Activated CD4-positive, alpha-beta memory T cell treated with anti-CD3 and anti-CD28 coated beads for 36 hours (primary cell): ENCODE results near the gene ZFYVE27. TPM values are rescaled to one million over a fixed set of nuclear protein-coding genes. Genes with fewer than 3 reads are reported as not detected.
A peak's percentile ranks its signal among the peaks of the same experiment; 100 is the strongest.

ENCODE experiments used
- CTCF ChIA-PET: fragments of 350-600 bp; sonication (Branson Sonifier 250); formaldehyde crosslinking; loops from one replicate; lab custom pipeline; 2021; ENCODE audit warnings: antibody characterized with exemption, inconsistent platforms; lab: Charles Lee
- POLR2A ChIA-PET: fragments of 350-600 bp; sonication (Branson Sonifier 250); formaldehyde crosslinking; loops from one replicate; lab custom pipeline; 2021; ENCODE audit warnings: antibody characterized with exemption; lab: Charles Lee
- DNase-seq: peaks from one replicate; pipeline ENCODE4 v3.0.0-alpha.2; 2020
- H3K27ac Mint-ChIP-seq: one replicate; pipeline ENCODE4 v1.8.0; 2021; ENCODE audit warnings: mixed read lengths
- H3K27me3 Mint-ChIP-seq: one replicate; pipeline ENCODE4 v1.8.0; 2021; ENCODE audit warnings: mixed read lengths
- H3K36me3 Mint-ChIP-seq: one replicate; pipeline ENCODE4 v1.8.0; 2021; ENCODE audit warnings: mixed read lengths
- H3K4me1 Mint-ChIP-seq: one replicate; pipeline ENCODE4 v1.8.0; 2021; ENCODE audit warnings: low read depth, mixed read lengths
- H3K4me3 Mint-ChIP-seq: one replicate; pipeline ENCODE4 v1.8.0; 2021; ENCODE audit warnings: mild to moderate bottlenecking, mixed read lengths
- H3K9me3 Mint-ChIP-seq: one replicate; pipeline ENCODE4 v1.8.0; 2021; ENCODE audit warnings: mixed read lengths
- intact Hi-C: fragments of 100-400 bp; cut with micrococcal nuclease; formaldehyde crosslinking; loops from one replicate; pipeline ENCODE4 v1.15.1; 2023
- total RNA-seq, 2 experiments: library from RNA; stranded (reverse); gene quantifications; one replicate each; pipeline ENCODE4 v1.2.3, GENCODE V29; 2021

ZFYVE27 gene
- total RNA-seq, 2 experiments from 2014 or later, result 20.9 to 22.8 TPM

- ChIA-PET CTCF (no interaction called here), POLR2A (interaction anchor here (0.6 kb wide), 1 partner anchor 1220 kb away, joined by 4 read pairs; no protein-coding TSS in a partner anchor)
- peaks cover 11% of the 10 kb centered on the region for H3K27me3 Mint-ChIP-seq
- no peaks in the 10 kb centered on the region for H3K4me1 Mint-ChIP-seq
- H3K9me3 Mint-ChIP-seq, result no peaks in the 10 kb centered on the region
- peaks cover 8% of the 10 kb centered on the region for H3K36me3 Mint-ChIP-seq
- no peak overlapping the region for H3K4me3 Mint-ChIP-seq
- no peak overlapping the region for H3K27ac Mint-ChIP-seq
- intact Hi-C loops, result no loop called here
- DNase-seq, result no peak
Measured at GRCh38 chr10:97765201-97765600, 28.3 kb downstream of the ZFYVE27 start.

- Mint-ChIP-seq H3K4me1 (peaks cover 7% of the 10 kb centered on the region), H3K27ac (no peak overlapping the region), H3K4me3 (no peak overlapping the region), H3K36me3 (peaks cover 5% of the 10 kb centered on the region), H3K9me3 (no peaks in the 10 kb centered on the region), H3K27me3 (peaks cover 22% of the 10 kb centered on the region)
- intact Hi-C loops, result no loop called here
- ChIA-PET POLR2A (no interaction called here), CTCF (interaction anchor here (1.0 to 1.8 kb wide), 2 partner anchors 26 to 103 kb away, joined by 3 to 7 read pairs; no protein-coding TSS in a partner anchor)
- DNase-seq, result no peak
Measured at GRCh38 chr10:97766106-97766810, 29.3 kb downstream of the ZFYVE27 start.

- H3K4me1 Mint-ChIP-seq, result peaks cover 12% of the 10 kb centered on the region
- DNase-seq, result no peak
- CTCF ChIA-PET, result interaction anchor here (1.0 to 1.8 kb wide), 2 partner anchors 25 to 102 kb away, joined by 3 to 7 read pairs; no protein-coding TSS in a partner anchor
Measured at GRCh38 chr10:97766996-97767924, 30.3 kb downstream of the ZFYVE27 start.

GRCh38 chr10:97768322-97769315, 31.7 kb downstream of the ZFYVE27 start:
- CTCF ChIA-PET, result interaction anchor here (0.7 to 1.5 kb wide), 2 partner anchors 22 to 24 kb away, joined by 3 read pairs; no protein-coding TSS in a partner anchor
- Mint-ChIP-seq H3K4me3 (no peak overlapping the region), H3K9me3 (no peaks in the 10 kb centered on the region), H3K27me3 (peaks cover 32% of the 10 kb centered on the region), H3K27ac (no peak overlapping the region), H3K36me3 (no peaks in the 10 kb centered on the region), H3K4me1 (peaks cover 12% of the 10 kb centered on the region)
- intact Hi-C loops, result no loop called here
- POLR2A ChIA-PET, result no interaction called here
- no peak for DNase-seq

More at GRCh38 chr10:97766996-97767924, 30.3 kb downstream of the ZFYVE27 start:
- Mint-ChIP-seq H3K36me3 (no peaks in the 10 kb centered on the region), H3K27me3 (peaks cover 27% of the 10 kb centered on the region), H3K9me3 (no peaks in the 10 kb centered on the region), H3K27ac (no peak overlapping the region), H3K4me3 (no peak overlapping the region)
- intact Hi-C loops, result no loop called here
- POLR2A ChIA-PET, result no interaction called here

- DNase-seq, result no peak
- H3K4me1 Mint-ChIP-seq, result peaks cover 12% of the 10 kb centered on the region
- H3K9me3 Mint-ChIP-seq, result no peaks in the 10 kb centered on the region
- H3K4me3 Mint-ChIP-seq, result no peak overlapping the region
- no peaks in the 10 kb centered on the region for H3K36me3 Mint-ChIP-seq
- peaks cover 32% of the 10 kb centered on the region for H3K27me3 Mint-ChIP-seq
- no peak overlapping the region for H3K27ac Mint-ChIP-seq
- ChIA-PET POLR2A (no interaction called here), CTCF (interaction anchor here (0.6 to 1.5 kb wide), 3 partner anchors 22 to 99 kb away, joined by 3 read pairs; no protein-coding TSS in a partner anchor)
- intact Hi-C loops, result no loop called here
Measured at GRCh38 chr10:97770255-97770654, 33.3 kb downstream of the ZFYVE27 start.

GRCh38 chr10:97771055-97771891, 34.3 kb downstream of the ZFYVE27 start:
- H3K4me3 Mint-ChIP-seq, result peak overlapping the region; percentile 35
- H3K27me3 Mint-ChIP-seq, result peaks cover 32% of the 10 kb centered on the region
- POLR2A ChIA-PET, result no interaction called here
- intact Hi-C loops, result no loop called here
- CTCF ChIA-PET, result interaction anchor here (1.0 kb wide), 1 partner anchor 28 kb away, joined by 3 read pairs; no protein-coding TSS in a partner anchor
- no peaks in the 10 kb centered on the region for H3K9me3 Mint-ChIP-seq
- no peak for DNase-seq
- no peaks in the 10 kb centered on the region for H3K36me3 Mint-ChIP-seq
- H3K4me1 Mint-ChIP-seq, result peaks cover 12% of the 10 kb centered on the region
- H3K27ac Mint-ChIP-seq, result no peak overlapping the region

GRCh38 chr10:97771913-97772823, 35.2 kb downstream of the ZFYVE27 start, which contains the start of gene SFRP5:
SFRP5 (minus strand) TSS chr10:97771999; CDS start chr10:97771833, 166 bp downstream.
- H3K4me3 Mint-ChIP-seq, result peak within 1 kb of the TSS; percentile 35
- H3K27me3 Mint-ChIP-seq, result peaks cover 32% of the 10 kb centered on the region
- ChIA-PET POLR2A (no interaction called here), CTCF (interaction anchor here (0.7 to 1.5 kb wide), 4 partner anchors 11 to 28 kb away, joined by 3 read pairs; no protein-coding TSS in a partner anchor)
- H3K9me3 Mint-ChIP-seq, result no peaks in the 10 kb centered on the region
- H3K4me1 Mint-ChIP-seq, result peaks cover 12% of the 10 kb centered on the region
- H3K27ac Mint-ChIP-seq, result no peak within 1 kb of the TSS
- intact Hi-C loops, result no loop called here
- DNase-seq, result no peak
- H3K36me3 Mint-ChIP-seq, result no peaks in the 10 kb centered on the region

- no peaks in the 10 kb centered on the region for H3K36me3 Mint-ChIP-seq
- no peak overlapping the region for H3K27ac Mint-ChIP-seq
- peaks cover 28% of the 10 kb centered on the region for H3K27me3 Mint-ChIP-seq
- CTCF ChIA-PET, result interaction anchor here (0.8 to 1.5 kb wide), 2 partner anchors 19 to 23 kb away, joined by 3 read pairs; no protein-coding TSS in a partner anchor
- no peak overlapping the region for H3K4me3 Mint-ChIP-seq
- POLR2A ChIA-PET, result no interaction called here
- peaks cover 12% of the 10 kb centered on the region for H3K4me1 Mint-ChIP-seq
- DNase-seq, result no peak
- intact Hi-C loops, result no loop called here
- no peaks in the 10 kb centered on the region for H3K9me3 Mint-ChIP-seq
Measured at GRCh38 chr10:97773096-97773495, 36.2 kb downstream of the ZFYVE27 start.

- Mint-ChIP-seq H3K27ac (no peak overlapping the region), H3K4me3 (no peak overlapping the region), H3K4me1 (peaks cover 12% of the 10 kb centered on the region), H3K9me3 (no peaks in the 10 kb centered on the region), H3K27me3 (peaks cover 24% of the 10 kb centered on the region), H3K36me3 (no peaks in the 10 kb centered on the region)
- CTCF ChIA-PET, result interaction anchor here (1.0 to 1.8 kb wide), 2 partner anchors 73 to 79 kb away, joined by 3 to 4 read pairs; no protein-coding TSS in a partner anchor
- DNase-seq, result no peak
- POLR2A ChIA-PET, result no interaction called here
- intact Hi-C loops, result no loop called here
Measured at GRCh38 chr10:97774811-97775294, 37.9 kb downstream of the ZFYVE27 start.
